SK-N-SH (cell line): ENCODE data around the gene ABR.

Source experiments
- JUND ChIP-seq: IDR thresholded peaks from 2 replicates; pipeline ENCODE4 v1.4.0; 2012
- MXI1 ChIP-seq: IDR thresholded peaks from 2 replicates; pipeline ENCODE4 v1.6.1; 2012; ENCODE audit warnings: mild to moderate bottlenecking, low read depth, low read length, improper control_type of control experiment
- POLR2AphosphoS5 ChIP-seq: IDR thresholded peaks from 2 replicates; pipeline ENCODE4 v1.6.1; 2012; ENCODE audit warnings: low read depth, low read length
- RAD21 ChIP-seq: IDR thresholded peaks from 2 replicates; pipeline ENCODE4 v1.6.1; 2012; ENCODE audit warnings: mild to moderate bottlenecking, low read length
- RFX5 ChIP-seq: IDR thresholded peaks from 2 replicates; pipeline ENCODE4 v1.6.1; 2012; ENCODE audit warnings: mild to moderate bottlenecking, improper control_type of control experiment, low read length
- TAF1 ChIP-seq: IDR thresholded peaks from 2 replicates; pipeline ENCODE4 v1.6.1; 2012; ENCODE audit warnings: low read depth, mild to moderate bottlenecking, low read length, moderate library complexity, borderline replicate concordance
- TF ChIP-seq, protein P1 (sequence below): fragments of 200-600 bp; sonication (generic); IDR thresholded peaks from 2 replicates; pipeline ENCODE4 v1.6.1; 2017; ENCODE audit warnings: antibody characterized with exemption, mild to moderate bottlenecking, moderate library complexity
- TF ChIP-seq, protein P2 (sequence below): IDR thresholded peaks from 2 replicates; pipeline ENCODE4 v1.6.1; 2012; ENCODE audit warnings: mild to moderate bottlenecking, low read depth, low read length, moderate library complexity

DNA sequence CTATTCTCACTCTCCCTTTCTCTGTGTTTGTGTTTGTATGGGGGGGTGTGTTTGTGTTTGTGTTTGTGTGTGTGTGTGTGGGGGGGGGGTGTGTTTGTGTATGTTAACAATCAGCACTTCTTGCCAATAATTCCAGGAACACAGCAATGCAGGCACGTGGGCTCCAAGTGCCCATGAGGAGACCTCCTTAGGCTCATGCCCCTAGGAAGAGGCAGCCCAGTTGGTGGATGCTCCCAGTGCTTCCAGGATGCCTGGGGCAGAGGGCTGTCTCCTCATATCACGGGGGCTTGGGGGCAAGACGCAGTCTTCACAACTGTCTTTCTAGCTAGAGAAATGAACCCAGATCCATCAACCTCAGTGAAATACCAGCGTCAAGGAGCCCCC lies 9.9 kb downstream of the ABR start:
- TF ChIP-seq, protein P1, sequence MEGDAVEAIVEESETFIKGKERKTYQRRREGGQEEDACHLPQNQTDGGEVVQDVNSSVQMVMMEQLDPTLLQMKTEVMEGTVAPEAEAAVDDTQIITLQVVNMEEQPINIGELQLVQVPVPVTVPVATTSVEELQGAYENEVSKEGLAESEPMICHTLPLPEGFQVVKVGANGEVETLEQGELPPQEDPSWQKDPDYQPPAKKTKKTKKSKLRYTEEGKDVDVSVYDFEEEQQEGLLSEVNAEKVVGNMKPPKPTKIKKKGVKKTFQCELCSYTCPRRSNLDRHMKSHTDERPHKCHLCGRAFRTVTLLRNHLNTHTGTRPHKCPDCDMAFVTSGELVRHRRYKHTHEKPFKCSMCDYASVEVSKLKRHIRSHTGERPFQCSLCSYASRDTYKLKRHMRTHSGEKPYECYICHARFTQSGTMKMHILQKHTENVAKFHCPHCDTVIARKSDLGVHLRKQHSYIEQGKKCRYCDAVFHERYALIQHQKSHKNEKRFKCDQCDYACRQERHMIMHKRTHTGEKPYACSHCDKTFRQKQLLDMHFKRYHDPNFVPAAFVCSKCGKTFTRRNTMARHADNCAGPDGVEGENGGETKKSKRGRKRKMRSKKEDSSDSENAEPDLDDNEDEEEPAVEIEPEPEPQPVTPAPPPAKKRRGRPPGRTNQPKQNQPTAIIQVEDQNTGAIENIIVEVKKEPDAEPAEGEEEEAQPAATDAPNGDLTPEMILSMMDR = no peak
- no peak for TF ChIP-seq RFX5
- no peak for TF ChIP-seq POLR2AphosphoS5
- TF ChIP-seq MXI1 = no peak
- TF ChIP-seq RAD21 = no peak
- TF ChIP-seq, protein P2, sequence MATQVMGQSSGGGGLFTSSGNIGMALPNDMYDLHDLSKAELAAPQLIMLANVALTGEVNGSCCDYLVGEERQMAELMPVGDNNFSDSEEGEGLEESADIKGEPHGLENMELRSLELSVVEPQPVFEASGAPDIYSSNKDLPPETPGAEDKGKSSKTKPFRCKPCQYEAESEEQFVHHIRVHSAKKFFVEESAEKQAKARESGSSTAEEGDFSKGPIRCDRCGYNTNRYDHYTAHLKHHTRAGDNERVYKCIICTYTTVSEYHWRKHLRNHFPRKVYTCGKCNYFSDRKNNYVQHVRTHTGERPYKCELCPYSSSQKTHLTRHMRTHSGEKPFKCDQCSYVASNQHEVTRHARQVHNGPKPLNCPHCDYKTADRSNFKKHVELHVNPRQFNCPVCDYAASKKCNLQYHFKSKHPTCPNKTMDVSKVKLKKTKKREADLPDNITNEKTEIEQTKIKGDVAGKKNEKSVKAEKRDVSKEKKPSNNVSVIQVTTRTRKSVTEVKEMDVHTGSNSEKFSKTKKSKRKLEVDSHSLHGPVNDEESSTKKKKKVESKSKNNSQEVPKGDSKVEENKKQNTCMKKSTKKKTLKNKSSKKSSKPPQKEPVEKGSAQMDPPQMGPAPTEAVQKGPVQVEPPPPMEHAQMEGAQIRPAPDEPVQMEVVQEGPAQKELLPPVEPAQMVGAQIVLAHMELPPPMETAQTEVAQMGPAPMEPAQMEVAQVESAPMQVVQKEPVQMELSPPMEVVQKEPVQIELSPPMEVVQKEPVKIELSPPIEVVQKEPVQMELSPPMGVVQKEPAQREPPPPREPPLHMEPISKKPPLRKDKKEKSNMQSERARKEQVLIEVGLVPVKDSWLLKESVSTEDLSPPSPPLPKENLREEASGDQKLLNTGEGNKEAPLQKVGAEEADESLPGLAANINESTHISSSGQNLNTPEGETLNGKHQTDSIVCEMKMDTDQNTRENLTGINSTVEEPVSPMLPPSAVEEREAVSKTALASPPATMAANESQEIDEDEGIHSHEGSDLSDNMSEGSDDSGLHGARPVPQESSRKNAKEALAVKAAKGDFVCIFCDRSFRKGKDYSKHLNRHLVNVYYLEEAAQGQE = no peak
- TF ChIP-seq JUND = no peak
- TF ChIP-seq TAF1 = no peak
